H1 (cell line): ENCODE data around the gene CD160. TPM values are rescaled to one million over a fixed set of nuclear protein-coding genes. Genes with fewer than 3 reads are reported as not detected.

ENCODE experiments used
- CTCF ChIA-PET: fragments of 300-600 bp; sonication (Branson Sonifier 250); formaldehyde crosslinking; loops from one replicate; lab custom pipeline; 2021; ENCODE audit not compliant: partially characterized antibody; lab: Charles Lee
- POLR2A ChIA-PET: fragments of 300-600 bp; sonication (Branson Sonifier 250); formaldehyde crosslinking; loops from one replicate; lab custom pipeline; 2021; ENCODE audit warnings: inconsistent platforms; ENCODE audit not compliant: partially characterized antibody; lab: Charles Lee
- DNase-seq, 2 experiments: peaks; one replicate each; pipeline versions ENCODE4 v3.0.0 to v3.0.0-alpha.2; 2010 to 2022; ENCODE audit warnings: low spot score in 2 of 2, low read depth in 1 of 2, mixed read lengths in 1 of 2
- FAIRE-seq: peaks from 2 replicates; lab custom pipeline; 2011; peaks lifted over from hg19 to GRCh38; lab: Jason Lieb, UNC
- H2AFZ ChIP-seq: 2 replicates; pipeline ENCODE4 v1.8.1; 2012; ENCODE audit warnings: low read length, inconsistent platforms
- H2AK5ac ChIP-seq: 2 replicates; pipeline ENCODE4 v1.6.1; 2013; ENCODE audit warnings: low read depth, low read length
- H2BK120ac ChIP-seq: replicated peaks from 2 replicates; pipeline ENCODE3; 2013; ENCODE audit warnings: low read depth, low read length, inconsistent platforms
- H2BK12ac ChIP-seq: 2 replicates; pipeline ENCODE4 v1.6.1; 2013; ENCODE audit warnings: low read depth, low read length
- H2BK15ac ChIP-seq: 2 replicates; pipeline ENCODE4 v1.6.1; 2013; ENCODE audit warnings: low read length
- H2BK20ac ChIP-seq: 2 replicates; pipeline ENCODE4 v1.6.1; 2013; ENCODE audit warnings: low read length
- H2BK5ac ChIP-seq: 2 replicates; pipeline ENCODE4 v1.6.1; 2013; ENCODE audit warnings: low read depth, low read length
- H3K14ac ChIP-seq: 2 replicates; pipeline ENCODE4 v1.6.1; 2013; ENCODE audit warnings: inconsistent platforms; ENCODE audit not compliant: insufficient read length
- H3K18ac ChIP-seq: 2 replicates; pipeline ENCODE4 v1.6.1; 2013; ENCODE audit warnings: low read length; ENCODE audit errors: extremely low read depth
- H3K23ac ChIP-seq: 2 replicates; pipeline ENCODE4 v1.6.1; 2013; ENCODE audit warnings: inconsistent platforms; ENCODE audit not compliant: insufficient read length
- H3K23me2 ChIP-seq: 2 replicates; pipeline ENCODE4 v1.6.1; 2013; ENCODE audit warnings: low read depth, low read length
- H3K27ac ChIP-seq: 2 replicates; pipeline ENCODE4 v1.6.1; 2011; ENCODE audit warnings: low read depth, low read length, inconsistent platforms
- H3K27me3 ChIP-seq, 4 experiments: replicated peaks in 1 of 4; 1 replicate in 1 of 4; 2 replicates in 3 of 4; pipeline versions ENCODE4 v1.6.1 to v1.8.1; 2011 to 2013; ENCODE audit warnings: low read length in 3 of 4, mild to moderate bottlenecking in 3 of 4, inconsistent platforms in 2 of 4, mixed read lengths in 2 of 4, moderate library complexity in 1 of 4; ENCODE audit not compliant: control insufficient read depth in 3 of 4, insufficient read depth in 3 of 4; ENCODE audit errors: extremely low read depth in 1 of 4
- H3K36me3 ChIP-seq, 4 experiments: 2 replicates each; pipeline versions ENCODE4 v1.6.1 to v1.8.1; 2011 to 2013; ENCODE audit warnings: mild to moderate bottlenecking in 4 of 4, low read length in 3 of 4, moderate library complexity in 2 of 4, control low read depth in 1 of 4, inconsistent platforms in 1 of 4; ENCODE audit not compliant: insufficient read depth in 4 of 4, control insufficient read depth in 2 of 4
- H3K4ac ChIP-seq: replicated peaks from 2 replicates; pipeline ENCODE3; 2013; ENCODE audit warnings: low read length, low read depth, mixed read lengths, inconsistent platforms; ENCODE audit not compliant: insufficient read length
- H3K4me1 ChIP-seq, 4 experiments: replicated peaks in 1 of 4; 1 replicate in 1 of 4; 2 replicates in 3 of 4; pipeline versions ENCODE4 v1.6.1 to v1.8.1; 2011 to 2013; ENCODE audit warnings: low read length in 3 of 4, inconsistent platforms in 2 of 4, mixed read lengths in 1 of 4; ENCODE audit not compliant: insufficient read depth in 4 of 4, control insufficient read depth in 3 of 4
- H3K4me2 ChIP-seq, 2 experiments: 2 replicates each; pipeline versions ENCODE4 v1.6.1 to v1.8.1; 2011 to 2013; ENCODE audit warnings: low read depth in 2 of 2, low read length in 2 of 2, control low read depth in 1 of 2, inconsistent platforms in 1 of 2, mild to moderate bottlenecking in 1 of 2; ENCODE audit not compliant: insufficient read depth in 1 of 2
- H3K4me3 ChIP-seq, 4 experiments: fragments of 200-600, 300-600 bp in 1 of 4; sonication (generic), shearing (Covaris generic), sonication (Bioruptor Twin) in 1 of 4; 2 replicates each; pipeline versions ENCODE4 v1.5.1 to v1.8.1; 2011 to 2016; ENCODE audit warnings: low read length in 4 of 4, low read depth in 3 of 4, control low read depth in 2 of 4, inconsistent platforms in 2 of 4, mild to moderate bottlenecking in 2 of 4, mixed read lengths in 1 of 4, moderate library complexity in 1 of 4; ENCODE audit not compliant: insufficient read depth in 2 of 4; ENCODE audit errors: extremely low read depth in 1 of 4
- H3K56ac ChIP-seq: replicated peaks from 2 replicates; pipeline ENCODE3; 2013; ENCODE audit warnings: low read depth, mild to moderate bottlenecking, mixed read lengths, low read length, inconsistent platforms; ENCODE audit not compliant: insufficient read length
- H3K79me1 ChIP-seq: 2 replicates; pipeline ENCODE4 v1.6.1; 2013; ENCODE audit warnings: low read depth, low read length, control low read depth
- H3K79me2 ChIP-seq, 2 experiments: 2 replicates each; pipeline versions ENCODE4 v1.6.1 to v1.8.1; 2012 to 2013; ENCODE audit warnings: low read length in 2 of 2, mild to moderate bottlenecking in 2 of 2, inconsistent platforms in 1 of 2; ENCODE audit not compliant: insufficient read depth in 2 of 2, control insufficient read depth in 1 of 2
- H3K9ac ChIP-seq, 4 experiments: replicated peaks in 1 of 4; 1 replicate in 1 of 4; 2 replicates in 3 of 4; pipeline versions ENCODE4 v1.6.1 to v1.8.1; 2011 to 2013; ENCODE audit warnings: low read depth in 3 of 4, low read length in 3 of 4, control low read depth in 2 of 4, mild to moderate bottlenecking in 2 of 4, moderate library complexity in 2 of 4, inconsistent platforms in 1 of 4; ENCODE audit errors: extremely low read depth in 1 of 4
- H3K9me3 ChIP-seq, 2 experiments: 2 replicates each; pipeline versions ENCODE4 v1.6.1 to v1.8.1; 2012 to 2013; ENCODE audit warnings: mild to moderate bottlenecking in 2 of 2, moderate library complexity in 2 of 2, control low read depth in 1 of 2, inconsistent platforms in 1 of 2, low read depth in 1 of 2, low read length in 1 of 2, mixed read lengths in 1 of 2; ENCODE audit not compliant: insufficient read depth in 2 of 2
- H4K20me1 ChIP-seq, 2 experiments: replicated peaks in 1 of 2; 2 replicates each; pipeline versions ENCODE3 to v1.8.1; 2011 to 2013; ENCODE audit warnings: inconsistent platforms in 2 of 2, low read length in 2 of 2, mild to moderate bottlenecking in 1 of 2; ENCODE audit not compliant: insufficient read depth in 2 of 2, control insufficient read depth in 1 of 2
- H4K5ac ChIP-seq: 2 replicates; pipeline ENCODE4 v1.6.1; 2013; ENCODE audit warnings: low read length, low read depth, mixed read lengths, inconsistent platforms; ENCODE audit not compliant: insufficient read length
- H4K8ac ChIP-seq: 2 replicates; pipeline ENCODE4 v1.8.0; 2013; ENCODE audit warnings: mild to moderate bottlenecking, moderate library complexity, low read length, inconsistent platforms; ENCODE audit not compliant: insufficient read depth; ENCODE audit errors: extremely low read depth
- H4K91ac ChIP-seq: replicated peaks from 2 replicates; pipeline ENCODE3; 2013; ENCODE audit warnings: low read length, mixed read lengths, inconsistent platforms; ENCODE audit not compliant: insufficient read length
- CBX8 ChIP-seq: fragments of 300-800, 300-1000 bp; sonication (generic); IDR thresholded peaks from 2 replicates; pipeline ENCODE4 v1.7.1; 2016; ENCODE audit warnings: low read depth, low read length, borderline replicate concordance
- HDAC2 ChIP-seq, 2 experiments: fragments of 300-600 bp in 1 of 2; sonication (generic) in 1 of 2; IDR thresholded peaks; 2 replicates each; pipeline ENCODE4 v1.6.1; 2011 to 2012; ENCODE audit warnings: low read depth in 2 of 2, low read length in 2 of 2, mild to moderate bottlenecking in 2 of 2, moderate library complexity in 2 of 2, borderline replicate concordance in 1 of 2, inconsistent platforms in 1 of 2
- JUND ChIP-seq: IDR thresholded peaks from 2 replicates; pipeline ENCODE4 v1.6.1; 2011; ENCODE audit warnings: mild to moderate bottlenecking, improper control_type of control experiment, low read length
- PHF8 ChIP-seq: fragments of 200-600 bp; sonication (generic); conservative IDR thresholded peaks from 2 replicates; pipeline ENCODE4 v1.7.1; 2012; ENCODE audit warnings: low read depth, mild to moderate bottlenecking, inconsistent platforms, low read length, moderate library complexity
- SIRT6 ChIP-seq: IDR thresholded peaks from one replicate; pipeline ENCODE4 v1.7.1; 2012; ENCODE audit warnings: low read length, inconsistent platforms
- WGBS, 2 experiments: shearing (Covaris generic) in 1 of 2; methylation state at CpG; one replicate each; pipeline versions ENCODE4 v1.1.6 to v1.1.7; 2013 to 2015; ENCODE audit warnings: low lambda C conversion rate in 2 of 2, mixed read lengths in 2 of 2, inconsistent platforms in 1 of 2, low coverage in 1 of 2, missing lambda C conversion rate in 1 of 2; ENCODE audit not compliant: insufficient replicate concordance in 2 of 2, insufficient coverage in 1 of 2, insufficient read length in 1 of 2; ENCODE audit errors: extremely low coverage in 1 of 2, missing lambda C conversion rate in 1 of 2; 5-methylcytosine and 5-hydroxymethylcytosine counted together
- polyA plus RNA-seq, 7 experiments: library from polyadenylated mRNA; depleted of rRNA in 3 of 7; stranded (reverse) in 5 of 7; unstranded in 2 of 7; fragments of >200 nt in 5 of 7; fragments of 200-250 nt in 2 of 7; gene quantifications; 1 replicate in 5 of 7; 2 replicates in 1 of 7; 4 replicates in 1 of 7; pipeline versions ENCODE4 v1.2.1 to v1.2.3, GENCODE V29; 2011 to 2013; ENCODE audit warnings: missing spikeins in 2 of 7, mixed read lengths in 2 of 7
- total RNA-seq: library from RNA; stranded (reverse); fragmentation: NEBNext Ultra II Directional; extraction: Animal tissue kit (Norgen Biotek cat#: 25700); gene quantifications from 2 replicates; pipeline ENCODE4 v1.2.1, GENCODE V29; 2021

CD160 gene
- total and polyA plus RNA-seq, 2 of the 8 experiments (the other 6 are each of a cell fraction or from before 2014, with no cell fraction given) = not detected

GRCh38 chr1:145784409-145784808 is 65.1 kb downstream of the CD160 start:
- whole genome bisulfite sequencing, 2 experiments = 93% methylated on average over 3 of the region's 3 CpGs; no CpG with 5 or more reads in 1 of the 2 experiments
- Histone ChIP-seq H3K79me2 (no peaks in the 10 kb centered on the region), H4K8ac (no peak overlapping the region), H2BK12ac (no peak overlapping the region), H3K23ac (no peak overlapping the region), H2AFZ (no peak overlapping the region), H4K91ac (no peak overlapping the region), H2AK5ac (no peak overlapping the region), H3K14ac (no peak overlapping the region), H2BK120ac (no peak overlapping the region), H3K79me1 (no peaks in the 10 kb centered on the region), H4K5ac (no peak overlapping the region), H2BK5ac (no peak overlapping the region), H2BK15ac (no peak overlapping the region), H3K27ac (no peak overlapping the region), H2BK20ac (no peak overlapping the region), H4K20me1 (peaks cover 0 to 1% of the 10 kb centered on the region in 2 experiments), H3K4me3 (no peak overlapping the region), H3K9me3 (no peaks in the 10 kb centered on the region), H3K27me3 (no peaks in the 10 kb centered on the region), H3K9ac (no peak overlapping the region), H3K4me1 (no peaks in the 10 kb centered on the region), H3K36me3 (no peaks in the 10 kb centered on the region; a peak in 1 of 8 replicates), H3K23me2 (no peaks in the 10 kb centered on the region), H3K4me2 (no peak overlapping the region), H3K56ac (no peak overlapping the region), H3K18ac (no peak overlapping the region), H3K4ac (no peak overlapping the region)
- CTCF ChIA-PET = interaction anchor here (1.9 kb wide), 1 partner anchor 61 kb away, joined by 5 read pairs; the partner anchor contains the start of gene NUDT17
- POLR2A ChIA-PET = no interaction called here
- TF ChIP-seq SIRT6 = no peak
- TF ChIP-seq HDAC2 (IDR thresholded peaks at IDR 0.05; ENCODE audit: borderline replicate concordance in 1 of 2, low read depth in 2 of 2, low read length in 2 of 2) = no peak
- TF ChIP-seq CBX8 = no peak
- TF ChIP-seq JUND = no peak
- TF ChIP-seq PHF8 = no peak
- DNase-seq = no peak
- FAIRE-seq = no peak
